Sigmoid colon (tissue), 7 donors: ENCODE results near the gene CD44. TPM values are rescaled to one million over a fixed set of nuclear protein-coding genes. Genes with fewer than 3 reads are reported as not detected.

Source experiments
- DNase-seq: peaks from one replicate; pipeline ENCODE4 v3.0.0-alpha.2; 2019
- H3K27ac ChIP-seq, 4 donors: fragments of 200-600 bp; sonication (generic); one replicate each; pipeline ENCODE4 v1.5.1; 2016 to 2019; ENCODE audit warnings: mild to moderate bottlenecking in 1 of 4
- H3K27me3 ChIP-seq, 3 donors: fragments of 200-600 bp; sonication (generic); one replicate each; pipeline ENCODE4 v1.5.1; 2019; ENCODE audit warnings: mild to moderate bottlenecking in 1 of 3
- H3K36me3 ChIP-seq, 4 donors: fragments of 200-600 bp; sonication (generic); one replicate each; pipeline ENCODE4 v1.5.1; 2016 to 2019
- H3K4me1 ChIP-seq, 4 donors: fragments of 200-600 bp; sonication (generic); one replicate each; pipeline ENCODE4 v1.5.1; 2017 to 2019
- H3K4me3 ChIP-seq, 4 donors: fragments of 200-600 bp; sonication (generic); one replicate each; pipeline ENCODE4 v1.5.1; 2017 to 2019; ENCODE audit warnings: mild to moderate bottlenecking in 2 of 4, moderate library complexity in 1 of 4
- H3K9me3 ChIP-seq, 4 donors: fragments of 200-600 bp in 3 of 4; sonication (generic) in 3 of 4; one replicate each; pipeline versions ENCODE4 v1.5.1 to v1.6.1; 2013 to 2019
- CTCF ChIP-seq, 4 experiments: fragments of 450-650 bp in 3 of 4; fragments of 200-600 bp in 1 of 4; IDR thresholded peaks; one replicate each; pipeline ENCODE4 v1.5.1; 2016 to 2019; ENCODE audit warnings: antibody characterized with exemption in 4 of 4, mild to moderate bottlenecking in 3 of 4, moderate library complexity in 2 of 4
- EP300 ChIP-seq, 4 donors: sonication (generic); formaldehyde crosslinking; IDR thresholded peaks; one replicate each; pipeline ENCODE4 v1.6.1; 2017; ENCODE audit warnings: antibody characterized with exemption in 4 of 4
- POLR2A ChIP-seq, 2 donors: fragments of 450-650 bp; IDR thresholded peaks; one replicate each; pipeline ENCODE4 v1.6.1; 2016; ENCODE audit warnings: antibody characterized with exemption in 2 of 2, mild to moderate bottlenecking in 2 of 2, moderate library complexity in 2 of 2
- POLR2AphosphoS5 ChIP-seq, 4 donors: sonication (generic); formaldehyde crosslinking; IDR thresholded peaks; one replicate each; pipeline ENCODE4 v1.6.1; 2017; ENCODE audit warnings: antibody characterized with exemption in 4 of 4
- WGBS, 2 donors: extraction: QIAGEN DNeasy Blood & Tissue Kit; methylation state at CpG; one replicate each; pipeline ENCODE4 v1.1.7; 2013; 5-methylcytosine and 5-hydroxymethylcytosine counted together
- intact Hi-C: fragments of 100-400 bp; cut with DNase I; formaldehyde crosslinking; loops from one replicate; pipeline ENCODE4 v1.15.1; 2023
- polyA plus RNA-seq, 3 donors: library from polyadenylated mRNA; stranded (reverse); fragments of 200-250 nt; gene quantifications; one replicate each; pipeline ENCODE4 v1.2.3, GENCODE V29; 2013
- total RNA-seq, 4 donors: library from RNA; depleted of rRNA; stranded (reverse); fragments of >200 nt; gene quantifications; one replicate each; pipeline ENCODE4 v1.1.0, GENCODE V29; 2016
- donor health status: healthy with polysubstance abuse.
- donor health status: Bipolar disorder and iron deficiency.
- donor health status: healthy.

Gene CD44
- total and polyA plus RNA-seq, 7 donors, result 28.4 to 228 (median 76.4) TPM

GRCh38 chr11:35206616-35207015 lies 67.6 kb downstream of the CD44 start:
- no peak for DNase-seq
- WGBS, 2 donors, result 93 to 99% methylated on average over 1 of the region's 1 CpG

GRCh38 chr11:35207471-35208403 lies 68.8 kb downstream of the CD44 start:
- H3K4me3 ChIP-seq, result no peak overlapping the region
- TF ChIP-seq CTCF (IDR thresholded peaks at IDR 0.05) (no peak), POLR2A (IDR thresholded peaks at IDR 0.05) (no peak), EP300 (IDR thresholded peaks at IDR 0.05) (no peak), POLR2AphosphoS5 (IDR thresholded peaks at IDR 0.05) (no peak)
- H3K9me3 ChIP-seq, result no peaks in the 10 kb centered on the region
- H3K27ac ChIP-seq, result no peak overlapping the region
- H3K36me3 ChIP-seq, result peaks cover 0 to 24% (median 2%) of the 10 kb centered on the region in 4 donors
- DNase-seq, result no peak
- intact Hi-C loops, result no loop called here
- 89 to 93% methylated on average over 10 of the region's 10 CpGs for WGBS, 2 donors
- peaks cover 0 to 9% (median 3%) of the 10 kb centered on the region in 4 donors for H3K4me1 ChIP-seq
- no peaks in the 10 kb centered on the region for H3K27me3 ChIP-seq

More at GRCh38 chr11:35206616-35207015, 67.6 kb downstream of the CD44 start:
- H3K27me3 ChIP-seq, result no peaks in the 10 kb centered on the region
- intact Hi-C loops, result no loop called here
- no peak overlapping the region for H3K27ac ChIP-seq
- no peak overlapping the region for H3K4me3 ChIP-seq
- H3K4me1 ChIP-seq, result peaks cover 0 to 9% (median 3%) of the 10 kb centered on the region in 4 donors
- no peak for TF ChIP-seq POLR2AphosphoS5 (IDR thresholded peaks at IDR 0.05)
- TF ChIP-seq CTCF (IDR thresholded peaks at IDR 0.05), result no peak
- no peak for TF ChIP-seq EP300 (IDR thresholded peaks at IDR 0.05)
- TF ChIP-seq POLR2A (IDR thresholded peaks at IDR 0.05), result no peak
- peaks cover 0 to 29% (median 7%) of the 10 kb centered on the region in 4 donors for H3K36me3 ChIP-seq
- H3K9me3 ChIP-seq, result no peaks in the 10 kb centered on the region

GRCh38 chr11:35208795-35209194 lies 69.8 kb downstream of the CD44 start:
- no peaks in the 10 kb centered on the region for H3K9me3 ChIP-seq
- intact Hi-C loops, result no loop called here
- peaks cover 0 to 24% (median 2%) of the 10 kb centered on the region in 4 donors for H3K36me3 ChIP-seq
- TF ChIP-seq EP300 (IDR thresholded peaks at IDR 0.05) (no peak), POLR2A (IDR thresholded peaks at IDR 0.05) (no peak)
- peaks cover 0 to 9% (median 3%) of the 10 kb centered on the region in 4 donors for H3K4me1 ChIP-seq
- H3K27me3 ChIP-seq, result no peaks in the 10 kb centered on the region
- no peak for DNase-seq
- 78 to 82% methylated on average over 4 of the region's 4 CpGs for WGBS, 2 donors
- no peak overlapping the region for H3K4me3 ChIP-seq
- H3K27ac ChIP-seq, result no peak overlapping the region

GRCh38 chr11:35210876-35211546 lies 72.0 kb downstream of the CD44 start:
- peaks cover 0 to 16% (median 3%) of the 10 kb centered on the region in 4 donors for H3K4me1 ChIP-seq
- H3K4me3 ChIP-seq, result no peak overlapping the region
- H3K27ac ChIP-seq, result no peak overlapping the region
- no peaks in the 10 kb centered on the region for H3K9me3 ChIP-seq
- no peak for DNase-seq
- TF ChIP-seq EP300 (IDR thresholded peaks at IDR 0.05), result no peak
- no peak for TF ChIP-seq POLR2AphosphoS5 (IDR thresholded peaks at IDR 0.05)
- no peak for TF ChIP-seq CTCF (IDR thresholded peaks at IDR 0.05)
- no peak for TF ChIP-seq POLR2A (IDR thresholded peaks at IDR 0.05)
- H3K36me3 ChIP-seq, result peaks cover 0 to 32% (median 0%) of the 10 kb centered on the region in 4 donors
- WGBS, 2 donors, result 70 to 87% methylated on average over 3 of the region's 3 CpGs
- intact Hi-C loops, result no loop called here
- H3K27me3 ChIP-seq, result no peaks in the 10 kb centered on the region

- TF ChIP-seq POLR2AphosphoS5 (IDR thresholded peaks at IDR 0.05), result no peak
- no peak for TF ChIP-seq CTCF (IDR thresholded peaks at IDR 0.05)
- TF ChIP-seq POLR2A (IDR thresholded peaks at IDR 0.05), result no peak
- no peak for TF ChIP-seq EP300 (IDR thresholded peaks at IDR 0.05)
- no peaks in the 10 kb centered on the region for H3K9me3 ChIP-seq
- H3K27ac ChIP-seq, result peak overlapping the region in 3 of 4 donors; percentile 9 to 51 (median 36)
- peaks cover 0 to 15% (median 3%) of the 10 kb centered on the region in 4 donors for H3K4me1 ChIP-seq
- no peak for DNase-seq
- H3K4me3 ChIP-seq, result no peak overlapping the region
- WGBS, 2 donors, result 59 to 91% methylated on average over 3 of the region's 3 CpGs
- H3K27me3 ChIP-seq, result no peaks in the 10 kb centered on the region
- intact Hi-C loops, result no loop called here
- peaks cover 0 to 41% (median 0%) of the 10 kb centered on the region in 4 donors for H3K36me3 ChIP-seq
Observed at GRCh38 chr11:35211952-35212351, 73.0 kb downstream of the CD44 start.
